Measurements from ENCODE around the gene HHAT. TPM values are rescaled to one million over a fixed set of nuclear protein-coding genes. Genes with fewer than 3 reads are reported as not detected.

Gene HHAT
- total RNA-seq, 1 experiment from 2014 or later, result 3.0 TPM

DNA sequence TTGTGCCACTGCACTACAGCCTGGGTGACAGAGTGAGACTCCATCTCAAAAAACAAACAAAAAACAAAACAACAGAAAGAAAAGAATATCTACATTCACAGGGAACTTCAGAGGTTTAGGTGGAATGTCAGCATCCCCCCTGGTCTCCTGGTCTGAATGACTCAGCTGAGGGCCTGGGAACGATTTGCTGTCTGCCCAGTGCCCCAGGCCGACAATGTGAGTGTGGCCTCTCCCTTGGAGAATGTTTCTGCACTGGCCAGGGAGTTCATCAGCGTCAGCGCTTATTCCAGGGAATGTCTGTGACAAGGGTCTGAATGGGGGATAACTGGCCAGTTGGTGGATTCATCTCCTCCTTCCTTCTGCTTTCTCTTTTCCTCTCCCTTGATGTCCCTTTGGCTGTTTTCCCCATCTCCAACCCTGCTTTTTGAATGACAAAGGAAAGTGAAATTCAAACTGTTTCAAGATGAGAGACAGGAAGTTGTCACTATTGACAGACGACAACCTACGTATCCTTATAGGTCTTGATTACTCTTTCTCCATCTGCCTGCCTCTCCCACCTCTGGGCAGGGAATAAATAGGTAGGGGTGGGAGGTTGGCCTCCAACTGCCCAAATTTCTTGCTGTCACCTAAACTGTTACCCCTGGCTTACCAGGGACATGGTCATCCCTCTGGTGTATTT lies 213.1 kb downstream of the HHAT start:
- POLR2A ChIA-PET (ENCODE audit: low non-redundant PET), result no interaction called here
- no peak for DNase-seq (ENCODE audit: low spot score)
- TF ChIP-seq EZH2 (IDR thresholded peaks at IDR 0.05; ENCODE audit: borderline replicate concordance, low read depth, low read length, poor library complexity, severe bottlenecking), result no peak
- TF ChIP-seq, protein P1, sequence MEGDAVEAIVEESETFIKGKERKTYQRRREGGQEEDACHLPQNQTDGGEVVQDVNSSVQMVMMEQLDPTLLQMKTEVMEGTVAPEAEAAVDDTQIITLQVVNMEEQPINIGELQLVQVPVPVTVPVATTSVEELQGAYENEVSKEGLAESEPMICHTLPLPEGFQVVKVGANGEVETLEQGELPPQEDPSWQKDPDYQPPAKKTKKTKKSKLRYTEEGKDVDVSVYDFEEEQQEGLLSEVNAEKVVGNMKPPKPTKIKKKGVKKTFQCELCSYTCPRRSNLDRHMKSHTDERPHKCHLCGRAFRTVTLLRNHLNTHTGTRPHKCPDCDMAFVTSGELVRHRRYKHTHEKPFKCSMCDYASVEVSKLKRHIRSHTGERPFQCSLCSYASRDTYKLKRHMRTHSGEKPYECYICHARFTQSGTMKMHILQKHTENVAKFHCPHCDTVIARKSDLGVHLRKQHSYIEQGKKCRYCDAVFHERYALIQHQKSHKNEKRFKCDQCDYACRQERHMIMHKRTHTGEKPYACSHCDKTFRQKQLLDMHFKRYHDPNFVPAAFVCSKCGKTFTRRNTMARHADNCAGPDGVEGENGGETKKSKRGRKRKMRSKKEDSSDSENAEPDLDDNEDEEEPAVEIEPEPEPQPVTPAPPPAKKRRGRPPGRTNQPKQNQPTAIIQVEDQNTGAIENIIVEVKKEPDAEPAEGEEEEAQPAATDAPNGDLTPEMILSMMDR (conservative IDR thresholded peaks at IDR 0.05; ENCODE audit: low read depth, low read length), result no peak
- Histone ChIP-seq H3K36me3 (ENCODE audit: insufficient read depth, low read length, poor library complexity, severe bottlenecking) (no peaks in the 10 kb centered on the region), H3K4me1 (ENCODE audit: insufficient read depth, low read length, poor library complexity, severe bottlenecking) (no peaks in the 10 kb centered on the region), H3K9me3 (ENCODE audit: low read depth, low read length, poor library complexity, severe bottlenecking) (no peaks in the 10 kb centered on the region), H3K4me3 (ENCODE audit: low read depth, low read length, poor library complexity, severe bottlenecking) (no peak overlapping the region), H3K27ac (ENCODE audit: low read depth, low read length, poor library complexity, severe bottlenecking) (no peak overlapping the region), H3K27me3 (replicated peaks; ENCODE audit: insufficient read depth, low read depth, low read length, poor library complexity) (peaks cover 11% of the 10 kb centered on the region)
- intact Hi-C loops (cut with micrococcal nuclease; ENCODE audit: unreplicated experiment), result no loop called here
- no TSS peak for BruUV-seq (replicated peaks)
- CTCF ChIA-PET, result no interaction called here

DNA sequence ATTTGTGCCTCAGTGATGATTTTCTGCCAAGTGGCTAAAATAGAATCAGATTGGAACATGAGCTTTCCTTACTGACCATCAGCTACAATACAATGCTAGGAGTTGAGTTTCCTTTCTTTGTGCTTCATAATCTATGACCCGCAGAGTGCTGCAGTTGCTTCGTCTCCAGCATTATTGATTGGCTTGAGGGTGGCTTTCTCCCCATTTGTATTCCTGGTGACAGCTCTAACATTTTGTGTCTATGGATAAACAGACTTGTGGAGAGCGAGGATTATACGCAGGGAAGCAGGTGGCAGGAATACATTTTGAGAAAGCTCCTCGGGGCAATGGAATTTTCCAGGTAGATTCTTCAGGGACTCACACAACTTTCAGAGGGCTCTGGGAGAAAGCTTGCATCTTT lies 223.2 kb downstream of the HHAT start:
- no peak for DNase-seq (ENCODE audit: low spot score)
- intact Hi-C loops (cut with micrococcal nuclease; ENCODE audit: unreplicated experiment), result no loop called here
- no peak overlapping the region for H3K4me3 ChIP-seq (ENCODE audit: low read depth, low read length, poor library complexity, severe bottlenecking)
- no peaks in the 10 kb centered on the region for H3K4me1 ChIP-seq (ENCODE audit: insufficient read depth, low read length, poor library complexity, severe bottlenecking)
- H3K36me3 ChIP-seq (ENCODE audit: insufficient read depth, low read length, poor library complexity, severe bottlenecking), result no peaks in the 10 kb centered on the region
- CTCF ChIA-PET, result no interaction called here
- TF ChIP-seq, protein P1 (conservative IDR thresholded peaks at IDR 0.05; ENCODE audit: low read depth, low read length), result no peak
- TF ChIP-seq EZH2 (IDR thresholded peaks at IDR 0.05; ENCODE audit: borderline replicate concordance, low read depth, low read length, poor library complexity, severe bottlenecking), result no peak
- no TSS peak for BruUV-seq (replicated peaks)
- no peaks in the 10 kb centered on the region for H3K9me3 ChIP-seq (ENCODE audit: low read depth, low read length, poor library complexity, severe bottlenecking)
- H3K27me3 ChIP-seq (replicated peaks; ENCODE audit: insufficient read depth, low read depth, low read length, poor library complexity), result peaks cover 58% of the 10 kb centered on the region
- H3K27ac ChIP-seq (ENCODE audit: low read depth, low read length, poor library complexity, severe bottlenecking), result no peak overlapping the region
- POLR2A ChIA-PET (ENCODE audit: low non-redundant PET), result no interaction called here

DNA sequence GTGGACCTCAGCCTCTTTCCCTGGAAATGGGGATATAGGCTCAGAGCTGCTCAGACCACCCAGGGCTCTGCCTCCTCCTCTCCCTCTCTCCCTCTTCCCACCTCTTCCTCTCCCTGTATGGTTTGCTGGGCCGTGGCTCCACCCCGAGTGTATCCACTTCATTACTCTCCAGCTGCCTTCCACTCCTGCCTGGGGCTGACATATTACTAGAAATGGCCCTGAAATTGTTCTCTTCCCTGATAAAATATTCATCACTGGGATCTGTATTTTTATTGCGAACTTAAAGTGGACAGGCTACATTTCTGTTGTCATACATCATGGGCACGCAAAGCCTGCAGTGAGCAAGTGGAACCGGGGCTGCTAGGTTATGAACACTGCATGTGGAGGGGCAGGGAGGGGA lies 225.0 kb downstream of the HHAT start:
- Histone ChIP-seq H3K4me1 (ENCODE audit: insufficient read depth, low read length, poor library complexity, severe bottlenecking) (no peaks in the 10 kb centered on the region), H3K4me3 (ENCODE audit: low read depth, low read length, poor library complexity, severe bottlenecking) (no peak overlapping the region), H3K36me3 (ENCODE audit: insufficient read depth, low read length, poor library complexity, severe bottlenecking) (no peaks in the 10 kb centered on the region), H3K9me3 (ENCODE audit: low read depth, low read length, poor library complexity, severe bottlenecking) (no peaks in the 10 kb centered on the region), H3K27me3 (replicated peaks; ENCODE audit: insufficient read depth, low read depth, low read length, poor library complexity) (peaks cover 58% of the 10 kb centered on the region), H3K27ac (ENCODE audit: low read depth, low read length, poor library complexity, severe bottlenecking) (no peak overlapping the region)
- TF ChIP-seq, protein P1 (conservative IDR thresholded peaks at IDR 0.05; ENCODE audit: low read depth, low read length), result no peak
- no peak for TF ChIP-seq EZH2 (IDR thresholded peaks at IDR 0.05; ENCODE audit: borderline replicate concordance, low read depth, low read length, poor library complexity, severe bottlenecking)
- intact Hi-C loops (cut with micrococcal nuclease; ENCODE audit: unreplicated experiment), result no loop called here
- DNase-seq (ENCODE audit: low spot score), result no peak
- ChIA-PET POLR2A (ENCODE audit: low non-redundant PET) (no interaction called here), CTCF (no interaction called here)
- no TSS peak for BruUV-seq (replicated peaks)
